SJSA1 (cell line): ENCODE results near the gene DUSP7. TPM values are rescaled to one million over a fixed set of nuclear protein-coding genes. Genes with fewer than 3 reads are reported as not detected.
"Not testable (repeated sequence)": the region's sequence is repeated elsewhere in the genome, so short reads cannot be mapped to it uniquely, and the experiment has no call there.

Source experiments
- DNase-seq, 2 experiments: peaks; one replicate each; pipeline ENCODE4 v3.0.0-alpha.2; 2015 to 2020; ENCODE audit warnings: low spot score in 2 of 2, low read depth in 1 of 2
- H3K27ac ChIP-seq: fragments of 250-450 bp; sonication (Bioruptor Pico); 2 replicates; pipeline ENCODE4 v1.5.1; 2020; ENCODE audit warnings: mild to moderate bottlenecking, moderate library complexity
- H3K27me3 ChIP-seq: fragments of 250-450 bp; sonication (Bioruptor Pico); replicated peaks from 2 replicates; pipeline ENCODE4 v1.5.1; 2020; ENCODE audit warnings: mild to moderate bottlenecking, moderate library complexity
- H3K36me3 ChIP-seq: fragments of 250-450 bp; sonication (Bioruptor Pico); 2 replicates; pipeline ENCODE4 v1.5.1; 2020; ENCODE audit warnings: mild to moderate bottlenecking
- H3K4me1 ChIP-seq: fragments of 250-450 bp; sonication (Bioruptor Pico); replicated peaks from 2 replicates; pipeline ENCODE4 v1.6.1; 2021; ENCODE audit warnings: mild to moderate bottlenecking
- H3K4me3 ChIP-seq: fragments of 250-450 bp; sonication (Bioruptor Pico); 2 replicates; pipeline ENCODE4 v1.5.1; 2020; ENCODE audit warnings: mild to moderate bottlenecking
- H3K9me3 ChIP-seq: fragments of 250-450 bp; sonication (Bioruptor Pico); replicated peaks from 2 replicates; pipeline ENCODE4 v1.5.1; 2020; ENCODE audit warnings: mild to moderate bottlenecking
- total RNA-seq: library from RNA; depleted of rRNA; stranded (reverse); fragments of >200 nt; shearing (Covaris generic); gene quantifications from 2 replicates; pipeline ENCODE4 v1.2.3, GENCODE V29; 2014

Gene DUSP7
- total RNA-seq, 1 experiment from 2014 or later = 13.3 TPM

DNA sequence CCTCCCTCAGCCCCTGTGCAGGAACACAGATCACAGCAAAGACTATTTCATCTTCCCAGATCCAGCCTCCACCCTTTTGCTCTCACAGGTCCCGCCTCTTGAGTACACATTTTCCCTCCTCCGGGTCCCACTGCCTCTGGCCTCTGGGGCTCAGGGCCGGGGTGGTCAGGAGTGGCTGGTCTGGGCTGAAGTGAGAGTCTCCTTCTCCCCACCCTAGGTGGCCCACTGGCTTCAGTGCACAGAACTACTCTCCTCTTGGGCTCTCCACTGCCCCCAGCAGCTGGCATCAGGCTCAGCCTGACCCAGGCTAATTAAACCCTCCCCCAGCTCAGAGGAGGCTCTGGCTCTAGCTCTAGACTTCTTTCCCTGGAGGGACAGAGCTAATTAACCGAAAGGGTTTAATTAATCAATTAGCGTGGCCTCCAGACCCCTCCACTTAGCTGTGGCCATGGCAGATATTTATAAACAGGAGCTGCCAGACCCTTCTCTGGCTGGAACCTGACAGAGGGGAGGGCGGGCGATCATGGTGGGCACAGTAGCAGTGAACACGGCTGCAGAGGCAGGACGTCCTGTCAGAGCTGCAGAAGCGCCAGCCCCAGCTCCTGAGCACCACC is 15.1 kb downstream of the DUSP7 start:
- no peaks in the 10 kb centered on the region for H3K9me3 ChIP-seq
- no peaks in the 10 kb centered on the region for H3K36me3 ChIP-seq
- no peaks in the 10 kb centered on the region for H3K27me3 ChIP-seq
- no peak for DNase-seq
- no peak overlapping the region for H3K4me3 ChIP-seq
- peaks cover 18% of the 10 kb centered on the region for H3K4me1 ChIP-seq
- H3K27ac ChIP-seq = no peak overlapping the region

DNA sequence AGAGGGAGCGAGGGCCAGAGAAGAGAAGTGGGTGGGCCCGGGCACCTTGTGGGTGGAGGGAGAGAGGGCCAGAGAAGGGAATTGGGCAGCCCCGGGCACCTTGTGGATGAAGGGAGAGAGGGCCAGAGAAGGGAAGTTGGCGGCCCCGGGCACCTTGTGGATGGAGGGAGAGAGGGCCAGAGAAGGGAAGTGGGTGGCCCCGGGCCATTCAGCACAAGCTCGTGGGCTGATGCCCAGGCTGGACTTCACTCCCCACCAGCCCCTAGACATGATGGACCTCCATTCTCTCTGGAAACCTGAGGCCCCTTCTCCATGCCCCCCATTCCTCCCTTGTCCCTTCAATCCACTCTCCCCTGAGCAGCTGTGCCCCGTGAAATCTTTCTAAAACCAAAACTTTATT is 15.8 kb downstream of the DUSP7 start:
- Histone ChIP-seq H3K4me1 (peaks cover 12% of the 10 kb centered on the region), H3K4me3 (no peak overlapping the region), H3K36me3 (no peaks in the 10 kb centered on the region), H3K9me3 (no peaks in the 10 kb centered on the region), H3K27me3 (no peaks in the 10 kb centered on the region), H3K27ac (no peak overlapping the region)
- DNase-seq = no peak

DNA sequence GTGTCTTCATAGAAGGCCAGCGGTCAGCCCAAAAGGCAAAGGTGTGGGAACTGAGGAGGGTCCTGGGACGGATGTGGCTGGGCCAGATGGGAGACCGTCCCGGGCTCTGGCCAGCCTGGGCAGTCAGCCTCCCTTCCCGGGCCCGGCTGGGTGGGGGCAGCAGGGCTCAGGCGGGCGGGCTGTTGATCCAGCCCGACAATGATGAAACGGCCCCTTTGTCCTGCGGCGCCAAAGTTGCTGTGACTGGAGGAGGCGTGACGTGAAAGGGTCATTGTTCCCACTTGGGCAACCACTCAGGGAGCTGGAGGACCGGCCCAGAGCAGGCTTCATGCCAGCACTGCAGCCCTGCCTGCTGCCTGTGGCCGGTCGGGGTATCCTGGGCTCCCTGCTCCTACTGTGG is 16.5 kb downstream of the DUSP7 start:
- H3K9me3 ChIP-seq = no peaks in the 10 kb centered on the region
- H3K27ac ChIP-seq = no peak overlapping the region
- H3K4me3 ChIP-seq = no peak overlapping the region
- no peaks in the 10 kb centered on the region for H3K36me3 ChIP-seq
- no peaks in the 10 kb centered on the region for H3K27me3 ChIP-seq
- peaks cover 4% of the 10 kb centered on the region for H3K4me1 ChIP-seq
- DNase-seq = no peak

DNA sequence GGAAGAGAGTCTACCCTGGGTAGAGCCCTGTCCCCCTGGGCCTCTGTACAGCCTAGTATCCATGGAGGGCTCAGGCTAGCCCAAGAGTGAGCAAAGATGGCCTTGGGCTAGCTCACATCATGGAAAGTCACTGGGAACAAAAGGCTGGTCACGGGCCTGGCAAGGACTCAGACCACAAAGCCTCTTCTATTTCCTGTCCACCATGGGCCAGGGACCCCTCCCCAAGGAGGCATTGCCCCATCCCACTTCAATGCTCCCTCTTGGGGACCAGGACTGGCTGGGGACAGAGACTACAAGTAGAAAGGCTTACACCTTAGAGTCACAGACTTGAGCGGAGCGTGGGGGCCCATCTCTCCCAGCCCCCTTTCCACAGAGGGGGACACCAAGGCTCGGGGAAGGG is 16.9 kb downstream of the DUSP7 start:
- Histone ChIP-seq H3K27me3 (no peaks in the 10 kb centered on the region), H3K36me3 (no peaks in the 10 kb centered on the region), H3K27ac (no peak overlapping the region), H3K4me1 (peaks cover 3% of the 10 kb centered on the region; the same call in 1 of the 2 replicates), H3K9me3 (no peaks in the 10 kb centered on the region), H3K4me3 (no peak overlapping the region)
- DNase-seq = no peak

DNA sequence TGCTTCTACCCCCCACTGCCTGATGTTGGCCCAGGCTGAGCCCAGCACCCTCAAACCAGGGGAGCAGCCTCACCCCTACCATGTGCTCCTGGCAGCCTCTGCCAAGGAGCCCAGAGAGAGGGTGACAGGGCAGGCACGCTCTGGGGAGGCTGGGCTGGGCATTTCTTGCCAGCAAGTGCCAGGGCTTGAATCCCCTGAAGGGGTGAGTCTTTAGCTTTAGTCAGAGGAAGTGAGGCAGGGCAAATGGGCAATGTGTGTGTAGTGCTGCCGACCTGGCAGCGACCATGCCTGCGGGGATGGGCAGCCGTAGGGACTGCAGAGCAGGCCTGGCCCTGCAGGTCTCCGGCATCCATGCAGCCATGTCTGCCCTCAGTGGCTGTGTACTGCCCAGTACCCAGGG is 18.1 kb downstream of the DUSP7 start:
- H3K36me3 ChIP-seq = no peaks in the 10 kb centered on the region
- no peaks in the 10 kb centered on the region for H3K9me3 ChIP-seq
- H3K27ac ChIP-seq = no peak overlapping the region
- H3K4me1 ChIP-seq = peaks cover 3% of the 10 kb centered on the region; the same call in 1 of the 2 replicates
- H3K27me3 ChIP-seq = no peaks in the 10 kb centered on the region
- no peak for DNase-seq
- no peak overlapping the region for H3K4me3 ChIP-seq

DNA sequence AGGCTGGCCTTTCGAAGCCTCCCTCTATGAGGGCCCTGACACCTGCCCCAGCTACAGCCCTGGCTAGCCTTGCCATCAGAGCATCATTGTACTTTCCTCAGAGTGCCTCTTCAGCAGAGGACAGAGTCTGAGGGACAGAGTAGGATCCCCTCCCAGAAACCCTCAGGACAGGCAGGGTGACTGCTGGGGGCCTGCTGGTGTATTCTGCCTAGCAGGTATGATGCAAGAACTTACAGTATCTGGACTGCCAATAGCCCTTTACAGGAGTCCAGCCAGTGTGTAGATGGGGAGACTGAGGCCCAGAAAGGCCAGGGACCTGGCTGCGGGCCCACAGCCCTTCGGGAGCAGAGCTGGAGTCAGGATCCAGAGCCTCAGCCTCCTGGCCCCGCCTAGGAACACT is 19.1 kb downstream of the DUSP7 start:
- Histone ChIP-seq H3K27ac (no peak overlapping the region), H3K4me3 (no peak overlapping the region), H3K9me3 (no peaks in the 10 kb centered on the region), H3K27me3 (no peaks in the 10 kb centered on the region), H3K4me1 (peaks cover 3% of the 10 kb centered on the region; the same call in 1 of the 2 replicates), H3K36me3 (no peaks in the 10 kb centered on the region)
- no peak for DNase-seq

DNA sequence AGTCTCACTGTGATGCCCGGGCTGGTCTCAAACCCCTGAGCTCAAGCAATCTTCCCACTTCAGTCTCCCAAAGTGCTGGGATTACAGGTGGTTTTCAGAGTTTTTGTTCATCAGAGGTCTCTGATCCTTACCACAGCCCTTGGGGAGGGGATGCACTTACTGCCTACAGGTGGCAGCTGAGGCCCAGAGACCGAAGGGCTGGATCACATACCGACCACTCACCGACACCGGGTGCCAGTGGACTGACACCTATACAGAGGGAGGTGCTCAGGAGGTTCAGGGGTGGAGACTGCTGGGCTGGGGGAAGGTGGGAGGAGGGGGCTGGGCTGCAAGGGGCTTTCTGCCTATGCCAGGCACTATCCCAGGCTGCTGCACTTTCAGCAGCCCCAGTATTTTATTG is 19.5 kb downstream of the DUSP7 start:
- DNase-seq = no peak
- H3K9me3 ChIP-seq = no peaks in the 10 kb centered on the region
- H3K27ac ChIP-seq = no peak overlapping the region
- H3K27me3 ChIP-seq = no peaks in the 10 kb centered on the region
- peaks cover 3% of the 10 kb centered on the region; the same call in 1 of the 2 replicates for H3K4me1 ChIP-seq
- H3K36me3 ChIP-seq = no peaks in the 10 kb centered on the region
- no peak overlapping the region for H3K4me3 ChIP-seq

DNA sequence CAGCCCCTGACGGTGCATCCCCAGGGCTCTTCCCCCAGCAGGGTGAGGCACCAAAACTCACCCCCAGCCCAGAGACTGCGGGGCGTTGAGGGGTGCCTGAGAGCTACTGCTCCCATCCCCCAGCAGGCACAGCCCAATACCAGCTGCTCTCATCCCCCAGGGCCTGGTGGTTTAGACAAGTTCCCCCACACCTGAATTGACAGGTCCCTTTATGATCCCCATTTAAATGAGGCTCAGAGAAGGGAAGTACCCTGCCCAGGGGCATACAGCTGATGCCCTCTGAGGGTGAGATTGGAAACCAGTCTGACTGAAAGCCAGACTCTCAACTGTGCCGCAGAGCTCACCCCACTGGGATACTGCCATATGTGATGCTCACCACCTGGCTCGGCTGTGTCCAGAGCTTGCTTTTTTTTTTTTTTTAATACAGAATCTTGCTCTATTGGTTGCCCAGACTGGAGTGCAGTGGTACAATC is 20.1 kb downstream of the DUSP7 start:
- Histone ChIP-seq H3K27ac (no peak overlapping the region), H3K27me3 (no peaks in the 10 kb centered on the region), H3K4me3 (no peak overlapping the region), H3K4me1 (peaks cover 3% of the 10 kb centered on the region; the same call in 1 of the 2 replicates), H3K36me3 (no peaks in the 10 kb centered on the region), H3K9me3 (no peaks in the 10 kb centered on the region)
- no peak for DNase-seq

DNA sequence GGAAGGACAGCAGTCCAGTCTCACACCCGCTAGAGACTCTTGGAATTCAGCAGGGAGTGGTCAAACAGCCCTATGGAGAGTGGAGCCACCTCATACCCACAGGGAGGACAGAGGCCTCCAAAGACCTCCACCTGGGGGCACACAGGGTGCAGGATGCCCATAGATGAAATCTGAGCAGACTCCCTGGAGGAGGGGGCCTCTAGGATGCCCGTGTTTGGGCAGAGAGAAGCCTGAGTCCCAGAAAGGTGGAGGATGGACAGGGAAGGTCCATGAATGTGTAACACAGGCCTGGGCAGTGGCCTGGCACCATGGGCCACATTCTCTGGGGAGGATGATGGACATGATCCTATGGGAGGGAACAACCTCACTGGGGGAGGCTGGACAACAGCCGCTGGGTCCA is 21.7 kb downstream of the DUSP7 start:
- Histone ChIP-seq H3K27ac (no peak overlapping the region), H3K36me3 (no peaks in the 10 kb centered on the region), H3K4me3 (no peak overlapping the region), H3K4me1 (0 out of 2 replicates have a peak, but pooled peaks cover 2% of the 10 kb centered on the region), H3K9me3 (no peaks in the 10 kb centered on the region), H3K27me3 (no peaks in the 10 kb centered on the region)
- DNase-seq = no peak

DNA sequence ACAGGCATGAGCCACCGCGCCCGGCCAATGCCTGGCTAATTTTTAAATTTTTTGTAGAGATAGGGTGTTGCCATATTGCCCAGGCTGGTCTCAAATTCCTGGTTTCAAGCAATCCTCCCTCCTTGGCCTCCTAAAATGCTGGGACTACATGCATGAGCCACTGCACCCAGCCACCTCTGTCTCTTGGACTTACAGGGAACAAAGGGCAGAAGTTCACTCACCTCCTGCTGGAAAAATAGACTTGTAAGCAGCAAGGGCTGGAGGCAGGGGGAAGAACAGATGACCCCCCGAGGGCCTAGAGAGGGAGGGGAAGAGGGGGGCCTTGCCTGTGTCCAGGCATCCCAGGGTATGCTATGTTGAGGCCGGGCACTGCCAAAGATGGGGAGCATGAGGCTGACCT is 22.2 kb downstream of the DUSP7 start:
- Histone ChIP-seq H3K4me1 (no peaks in the 10 kb centered on the region), H3K27ac (no peak overlapping the region), H3K4me3 (no peak overlapping the region), H3K36me3 (no peaks in the 10 kb centered on the region), H3K9me3 (no peaks in the 10 kb centered on the region), H3K27me3 (no peaks in the 10 kb centered on the region)
- no peak for DNase-seq

DNA sequence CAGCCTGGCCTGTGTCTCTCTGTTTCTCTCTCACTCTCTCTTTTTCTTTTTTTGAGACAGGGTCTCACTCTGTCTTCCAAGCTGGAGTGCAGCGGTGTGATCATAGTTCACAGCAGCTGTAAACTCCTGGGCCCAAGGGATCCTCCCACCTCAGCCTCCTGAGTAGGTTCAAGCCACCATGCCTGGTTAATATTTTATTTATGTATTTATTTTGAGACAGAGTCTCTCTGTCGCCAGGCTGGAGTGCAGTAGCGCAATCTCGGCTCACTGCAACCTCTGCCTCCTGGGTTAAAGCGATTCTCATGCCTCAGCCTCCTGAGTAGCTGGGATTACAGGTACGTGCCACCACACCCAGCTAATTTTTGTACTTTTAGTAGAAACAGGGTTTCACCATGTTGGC is 22.6 kb downstream of the DUSP7 start:
- H3K27me3 ChIP-seq, H3K4me3 ChIP-seq, DNase-seq, H3K27ac ChIP-seq, H3K4me1 ChIP-seq, H3K36me3 ChIP-seq, H3K9me3 ChIP-seq: not testable (repeated sequence)

DNA sequence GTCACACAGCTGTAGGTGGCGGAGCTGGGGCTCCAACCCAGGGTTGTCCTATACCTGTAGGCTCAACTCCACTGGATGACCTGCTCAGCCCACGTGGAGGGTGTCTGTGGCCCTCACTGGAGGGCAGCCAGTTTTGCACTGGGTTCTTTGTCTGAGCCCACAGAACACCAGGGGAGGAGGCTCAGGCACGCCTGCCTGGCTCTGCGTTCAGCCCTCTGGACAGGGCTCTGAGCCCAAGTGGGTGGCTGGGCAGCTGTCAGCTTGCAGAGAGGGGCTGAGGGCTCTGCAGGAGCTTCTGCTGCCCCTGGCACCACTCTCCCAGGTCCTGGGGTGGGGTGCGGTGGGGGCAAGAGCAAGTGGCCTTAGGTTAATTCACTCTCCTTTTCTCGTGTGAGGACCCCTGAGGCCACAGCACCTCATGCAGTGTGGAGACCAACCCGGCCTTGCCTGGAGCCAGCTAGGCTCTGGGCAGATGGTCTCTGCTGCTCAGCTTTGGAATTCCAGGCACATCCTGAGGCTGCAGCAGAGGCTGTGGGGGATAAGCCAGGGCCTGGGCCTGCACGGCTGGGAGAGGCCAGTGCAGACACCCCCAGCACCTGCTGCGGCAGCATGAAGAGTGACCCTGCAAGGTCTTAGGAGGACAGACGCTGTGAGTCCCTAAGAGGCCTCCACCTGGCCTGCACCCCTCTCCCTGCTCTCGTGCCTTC is 23.5 kb downstream of the DUSP7 start:
- Histone ChIP-seq H3K36me3 (no peaks in the 10 kb centered on the region), H3K4me1 (no peaks in the 10 kb centered on the region), H3K27me3 (no peaks in the 10 kb centered on the region), H3K4me3 (no peak overlapping the region), H3K9me3 (no peaks in the 10 kb centered on the region), H3K27ac (no peak overlapping the region)
- DNase-seq = no peak

DNA sequence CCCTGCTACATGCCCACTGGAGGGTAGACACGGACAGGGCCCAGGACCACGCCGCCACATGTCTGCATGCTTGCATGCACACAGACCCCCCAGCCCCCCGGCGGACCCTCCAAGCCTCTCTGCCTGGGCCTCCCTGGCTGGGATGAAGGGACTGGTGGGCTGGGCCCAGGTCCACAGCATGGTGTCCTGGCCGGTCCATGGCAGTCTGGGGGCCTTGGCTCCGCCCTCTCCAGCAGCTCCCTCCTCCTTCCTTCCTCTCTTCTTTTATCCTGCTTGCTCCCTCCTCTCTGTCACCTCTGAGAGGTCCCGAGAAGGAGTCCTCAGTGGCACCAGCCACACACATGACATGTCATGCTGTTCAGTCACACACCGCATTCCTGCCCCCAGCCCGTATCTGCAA is 24.5 kb downstream of the DUSP7 start:
- H3K27ac ChIP-seq = no peak overlapping the region
- H3K4me3 ChIP-seq = no peak overlapping the region
- no peaks in the 10 kb centered on the region for H3K36me3 ChIP-seq
- H3K27me3 ChIP-seq = no peaks in the 10 kb centered on the region
- H3K9me3 ChIP-seq = no peaks in the 10 kb centered on the region
- DNase-seq = no peak
- H3K4me1 ChIP-seq = no peaks in the 10 kb centered on the region

DNA sequence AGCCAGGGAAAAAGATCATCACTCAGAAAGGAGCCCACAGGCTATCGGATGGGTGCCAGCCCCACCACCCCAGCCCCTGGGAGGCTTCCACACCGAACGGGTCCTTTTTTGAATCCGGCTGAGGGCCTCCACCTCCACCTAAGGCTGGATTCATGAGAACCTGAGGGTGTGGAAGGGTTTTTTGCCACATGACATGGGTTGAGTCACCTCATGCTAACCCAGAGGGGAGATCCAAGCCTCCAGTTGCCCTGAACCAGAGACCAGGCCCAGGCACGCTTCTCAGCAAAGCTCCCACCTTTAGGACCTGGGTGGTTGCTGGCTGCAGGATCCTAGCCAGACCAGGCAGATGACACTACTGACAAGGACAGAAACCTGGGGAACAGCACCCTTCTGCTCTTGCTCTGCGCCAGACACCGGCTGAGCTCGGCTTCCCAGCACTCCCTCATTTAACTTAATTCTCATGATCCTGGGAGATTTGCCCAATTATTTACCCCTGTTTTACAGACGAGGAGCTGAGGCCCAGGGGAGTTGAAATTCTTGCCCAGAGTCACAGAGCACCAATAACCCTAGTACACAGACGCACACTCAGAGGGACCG is 25.6 kb downstream of the DUSP7 start:
- no peaks in the 10 kb centered on the region for H3K36me3 ChIP-seq
- H3K4me1 ChIP-seq = no peaks in the 10 kb centered on the region
- H3K27ac ChIP-seq = no peak overlapping the region
- DNase-seq = no peak
- no peaks in the 10 kb centered on the region for H3K27me3 ChIP-seq
- no peaks in the 10 kb centered on the region for H3K9me3 ChIP-seq
- H3K4me3 ChIP-seq = no peak overlapping the region
